ENCODE data around the gene KIRREL1. TPM values are rescaled to one million over a fixed set of nuclear protein-coding genes. Genes with fewer than 3 reads are reported as not detected.

KIRREL1 gene
- total RNA-seq, 1 donor from 2014 or later = 51.6 TPM

GRCh38 chr1:158149175-158149574 lies 155.7 kb downstream of the KIRREL1 start:
- Mint-ChIP-seq H3K4me1 (ENCODE audit: unreplicated experiment) (peaks cover 13% of the 10 kb centered on the region), H3K27me3 (peaks cover 59% of the 10 kb centered on the region), H3K4me3 (peak overlapping the region; percentile 88), H3K36me3 (no peaks in the 10 kb centered on the region), H3K9me3 (peaks cover 5% of the 10 kb centered on the region), H3K27ac (no peak overlapping the region)
- no peak for TF ChIP-seq CTCF (conservative IDR thresholded peaks at IDR 0.05)
- DNase-seq (ENCODE audit: extremely low spot score, unreplicated experiment) = no peak

Other genes starting within 250 kb of the KIRREL1 start
- gene FCRL2, start 216.5 kb upstream of the KIRREL1 start, total RNA-seq (ENCODE audit: low replicate concordance) = not detected in 2 replicates
- not detected in 2 replicates for gene FCRL1, start 173.5 kb upstream of the KIRREL1 start, total RNA-seq (ENCODE audit: low replicate concordance)
- gene CD5L, start 151.8 kb upstream of the KIRREL1 start, total RNA-seq (ENCODE audit: low replicate concordance) = not detected in 2 replicates
- gene CD1D, start 187.2 kb downstream of the KIRREL1 start, total RNA-seq (ENCODE audit: low replicate concordance) = 0.24 and 0.29 TPM in 2 replicates

Data from type B pancreatic cell (in vitro differentiated cells).